Right ventricle myocardium inferior (tissue), 1 donor: Measurements from ENCODE around the gene EXD3. TPM values are rescaled to one million over a fixed set of nuclear protein-coding genes. Genes with fewer than 3 reads are reported as not detected.
A peak's percentile ranks its signal among the peaks of the same experiment; 100 is the strongest.

ENCODE experiments used
- ATAC-seq: fragments of 200-7000 bp; cut with Tn5 transposase; one replicate; pipeline ENCODE4 v1.9.1; 2020; ENCODE audit warnings: mild to moderate bottlenecking, moderate library complexity
- DNase-seq: peaks from one replicate; pipeline ENCODE4 v3.0.0; 2021; ENCODE audit errors: missing footprints
- intact Hi-C: fragments of 100-400 bp; cut with DNase I; formaldehyde crosslinking; loops from one replicate; pipeline ENCODE4 v1.11.0; 2022
- total RNA-seq: library from RNA; stranded (reverse); fragmentation: NEBNext Ultra II Directional; extraction: Animal tissue kit (Norgen Biotek cat#: 25700); gene quantifications from one replicate; pipeline ENCODE4 v1.2.1, GENCODE V29; 2021
- donor health status: DM: no; HTN: yes; CAD: no; lungs with severe emphysema.

Gene EXD3
- total RNA-seq, 1 donor from 2014 or later = 6.8 TPM

- peak; percentile 50 for DNase-seq
- no peak for ATAC-seq
- intact Hi-C loops = loop anchor here (2.0 kb wide), 1 partner anchor 61 kb away; the partner anchor contains the start of gene TUBB4B
Measured at GRCh38 chr9:137301081-137301947, 121.6 kb downstream of the EXD3 start.

GRCh38 chr9:137300567-137301080 lies 122.3 kb downstream of the EXD3 start:
- DNase-seq (no peak), ATAC-seq (no peak)
- intact Hi-C loops = loop anchor here (2.0 kb wide), 1 partner anchor 60 kb away; the partner anchor contains the start of gene TUBB4B

- intact Hi-C loops = loop anchor here (2.0 to 10.0 kb wide), 3 partner anchors 59 to 225 kb away; partner anchors contain the start of genes EXD3, NOXA1 and TUBB4B
- ATAC-seq = no peak
- peak; percentile 48 for DNase-seq
Measured at GRCh38 chr9:137299938-137300337, 123.0 kb downstream of the EXD3 start.

- peak; percentile 45 for DNase-seq
- intact Hi-C loops = loop anchor here (2.0 to 10.0 kb wide), 2 partner anchors 124 to 226 kb away; partner anchors contain the start of genes EXD3 and NOXA1
- no peak for ATAC-seq
Measured at GRCh38 chr9:137299203-137299565, 123.8 kb downstream of the EXD3 start.

- peak; percentile 43 for DNase-seq
- ATAC-seq = no peak
- intact Hi-C loops = loop anchor here (2.0 to 10.0 kb wide), 2 partner anchors 124 to 226 kb away; partner anchors contain the start of genes EXD3 and NOXA1
Measured at GRCh38 chr9:137298401-137299202, 124.4 kb downstream of the EXD3 start.

GRCh38 chr9:137297966-137298365 lies 125.0 kb downstream of the EXD3 start:
- DNase-seq (no peak), ATAC-seq (no peak)
- intact Hi-C loops = loop anchor here (2.0 to 10.0 kb wide), 2 partner anchors 125 to 227 kb away; partner anchors contain the start of genes EXD3 and NOXA1

- intact Hi-C loops = loop anchor here (10.0 kb wide), 1 partner anchor 228 kb away; no protein-coding TSS in a partner anchor
- ATAC-seq = peak; percentile 12
- DNase-seq = no peak
Measured at GRCh38 chr9:137296670-137297664, 126.0 kb downstream of the EXD3 start.

GRCh38 chr9:137295849-137296669 lies 126.9 kb downstream of the EXD3 start:
- intact Hi-C loops = loop anchor here (2.0 to 10.0 kb wide), 3 partner anchors 111 to 229 kb away; no protein-coding TSS in a partner anchor
- ATAC-seq = no peak
- no peak for DNase-seq

GRCh38 chr9:137295238-137295811 lies 127.6 kb downstream of the EXD3 start:
- peak; percentile 53 for ATAC-seq
- intact Hi-C loops = loop anchor here (2.0 to 10.0 kb wide), 3 partner anchors 111 to 229 kb away; no protein-coding TSS in a partner anchor
- DNase-seq = no peak

- peak; percentile 60 for DNase-seq
- intact Hi-C loops = loop anchor here (2.0 to 10.0 kb wide), 3 partner anchors 112 to 230 kb away; no protein-coding TSS in a partner anchor
- no peak for ATAC-seq
Measured at GRCh38 chr9:137294681-137295237, 128.2 kb downstream of the EXD3 start.

- ATAC-seq (no peak), DNase-seq (no peak)
- intact Hi-C loops = loop anchor here (2.0 to 10.0 kb wide), 3 partner anchors 113 to 231 kb away; no protein-coding TSS in a partner anchor
Measured at GRCh38 chr9:137294091-137294680, 128.8 kb downstream of the EXD3 start.

GRCh38 chr9:137293482-137294090 lies 129.4 kb downstream of the EXD3 start:
- intact Hi-C loops = loop anchor here (2.0 to 10.0 kb wide), 3 partner anchors 113 to 231 kb away; no protein-coding TSS in a partner anchor
- DNase-seq (no peak), ATAC-seq (no peak)

GRCh38 chr9:137293094-137293481 lies 129.9 kb downstream of the EXD3 start:
- ATAC-seq (no peak), DNase-seq (no peak)
- intact Hi-C loops = loop anchor here (10.0 kb wide), 1 partner anchor 232 kb away; no protein-coding TSS in a partner anchor

GRCh38 chr9:137286975-137287383 lies 136.0 kb downstream of the EXD3 start:
- ATAC-seq (peak; percentile 71), DNase-seq (no peak)
- intact Hi-C loops = loop anchor here (2.0 kb wide), 1 partner anchor 160 kb away; no protein-coding TSS in a partner anchor
